Upper lobe of left lung (tissue), 4 donors: ENCODE data around the gene ABCC8.

Source experiments
- POLR2AphosphoS5 ChIP-seq, 2 donors: sonication (generic); formaldehyde crosslinking; IDR thresholded peaks; one replicate each; pipeline ENCODE4 v1.5.1; 2017; ENCODE audit warnings: antibody characterized with exemption in 2 of 2
- TF ChIP-seq, protein P1 (sequence below), 6 experiments: fragments of 450-650 bp in 4 of 6; fragments of 200-600 bp in 2 of 6; sonication (generic) in 2 of 6; IDR thresholded peaks; one replicate each; pipeline ENCODE4 v1.5.1; 2016 to 2019; ENCODE audit warnings: antibody characterized with exemption in 6 of 6

DNA sequence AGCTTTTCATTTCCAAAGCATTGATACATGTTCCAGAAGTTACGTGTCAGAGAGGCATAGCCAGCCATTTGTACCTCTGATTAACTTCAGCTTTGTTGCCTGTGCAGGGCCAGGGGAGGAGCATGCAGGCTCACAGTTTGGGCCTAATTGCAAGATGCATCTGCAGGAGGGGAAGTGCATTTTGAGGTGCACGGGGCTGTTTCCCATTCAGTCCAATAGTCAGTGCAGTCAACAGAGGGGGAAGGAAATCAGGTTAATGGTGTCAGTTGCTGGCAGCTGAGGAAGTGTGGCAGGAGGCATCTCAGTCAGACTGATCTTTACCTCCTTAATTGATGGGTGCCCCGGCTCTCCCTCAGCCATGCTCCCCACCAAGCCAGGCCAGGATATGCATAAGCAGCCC lies 39.3 kb downstream of the ABCC8 start:
- TF ChIP-seq, protein P1, sequence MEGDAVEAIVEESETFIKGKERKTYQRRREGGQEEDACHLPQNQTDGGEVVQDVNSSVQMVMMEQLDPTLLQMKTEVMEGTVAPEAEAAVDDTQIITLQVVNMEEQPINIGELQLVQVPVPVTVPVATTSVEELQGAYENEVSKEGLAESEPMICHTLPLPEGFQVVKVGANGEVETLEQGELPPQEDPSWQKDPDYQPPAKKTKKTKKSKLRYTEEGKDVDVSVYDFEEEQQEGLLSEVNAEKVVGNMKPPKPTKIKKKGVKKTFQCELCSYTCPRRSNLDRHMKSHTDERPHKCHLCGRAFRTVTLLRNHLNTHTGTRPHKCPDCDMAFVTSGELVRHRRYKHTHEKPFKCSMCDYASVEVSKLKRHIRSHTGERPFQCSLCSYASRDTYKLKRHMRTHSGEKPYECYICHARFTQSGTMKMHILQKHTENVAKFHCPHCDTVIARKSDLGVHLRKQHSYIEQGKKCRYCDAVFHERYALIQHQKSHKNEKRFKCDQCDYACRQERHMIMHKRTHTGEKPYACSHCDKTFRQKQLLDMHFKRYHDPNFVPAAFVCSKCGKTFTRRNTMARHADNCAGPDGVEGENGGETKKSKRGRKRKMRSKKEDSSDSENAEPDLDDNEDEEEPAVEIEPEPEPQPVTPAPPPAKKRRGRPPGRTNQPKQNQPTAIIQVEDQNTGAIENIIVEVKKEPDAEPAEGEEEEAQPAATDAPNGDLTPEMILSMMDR (IDR thresholded peaks at IDR 0.05), result no peak
- no peak for TF ChIP-seq POLR2AphosphoS5 (IDR thresholded peaks at IDR 0.05)
